Activated T-helper 17 cell treated with anti-CD3 and anti-CD28 coated beads, Interleukin-2, amount 50 U/mL, for 72 hours (primary cell): ENCODE measurements around the gene SOX12. TPM values are rescaled to one million over a fixed set of nuclear protein-coding genes. Genes with fewer than 3 reads are reported as not detected.
A peak's percentile ranks its signal among the peaks of the same experiment; 100 is the strongest.

ENCODE experiments used
- ATAC-seq: fragments of 150-1000 bp; cut with Tn5 transposase; replicated peaks from 2 replicates; pipeline ENCODE4 v1.10.0; 2021; ENCODE audit warnings: mild to moderate bottlenecking, moderate library complexity
- H3K27ac Mint-ChIP-seq: one replicate; pipeline ENCODE4 v1.8.0; 2022; ENCODE audit warnings: mixed read lengths
- H3K27me3 Mint-ChIP-seq: one replicate; pipeline ENCODE4 v1.8.0; 2022; ENCODE audit warnings: mixed read lengths
- H3K36me3 Mint-ChIP-seq: one replicate; pipeline ENCODE4 v1.8.0; 2022; ENCODE audit warnings: low read depth, mild to moderate bottlenecking, mixed read lengths
- H3K4me1 Mint-ChIP-seq: one replicate; pipeline ENCODE4 v1.8.0; 2022; ENCODE audit warnings: mixed read lengths
- H3K4me3 Mint-ChIP-seq: one replicate; pipeline ENCODE4 v1.8.0; 2022; ENCODE audit warnings: mild to moderate bottlenecking, mixed read lengths
- H3K9me3 Mint-ChIP-seq: one replicate; pipeline ENCODE4 v1.8.0; 2022; ENCODE audit warnings: mixed read lengths
- total RNA-seq, 2 donors: library from RNA; stranded (reverse); gene quantifications; one replicate each; pipeline ENCODE4 v1.2.3, GENCODE V29; 2022

Gene SOX12
- total RNA-seq, 2 donors from 2014 or later: 4.0 to 6.5 TPM

DNA sequence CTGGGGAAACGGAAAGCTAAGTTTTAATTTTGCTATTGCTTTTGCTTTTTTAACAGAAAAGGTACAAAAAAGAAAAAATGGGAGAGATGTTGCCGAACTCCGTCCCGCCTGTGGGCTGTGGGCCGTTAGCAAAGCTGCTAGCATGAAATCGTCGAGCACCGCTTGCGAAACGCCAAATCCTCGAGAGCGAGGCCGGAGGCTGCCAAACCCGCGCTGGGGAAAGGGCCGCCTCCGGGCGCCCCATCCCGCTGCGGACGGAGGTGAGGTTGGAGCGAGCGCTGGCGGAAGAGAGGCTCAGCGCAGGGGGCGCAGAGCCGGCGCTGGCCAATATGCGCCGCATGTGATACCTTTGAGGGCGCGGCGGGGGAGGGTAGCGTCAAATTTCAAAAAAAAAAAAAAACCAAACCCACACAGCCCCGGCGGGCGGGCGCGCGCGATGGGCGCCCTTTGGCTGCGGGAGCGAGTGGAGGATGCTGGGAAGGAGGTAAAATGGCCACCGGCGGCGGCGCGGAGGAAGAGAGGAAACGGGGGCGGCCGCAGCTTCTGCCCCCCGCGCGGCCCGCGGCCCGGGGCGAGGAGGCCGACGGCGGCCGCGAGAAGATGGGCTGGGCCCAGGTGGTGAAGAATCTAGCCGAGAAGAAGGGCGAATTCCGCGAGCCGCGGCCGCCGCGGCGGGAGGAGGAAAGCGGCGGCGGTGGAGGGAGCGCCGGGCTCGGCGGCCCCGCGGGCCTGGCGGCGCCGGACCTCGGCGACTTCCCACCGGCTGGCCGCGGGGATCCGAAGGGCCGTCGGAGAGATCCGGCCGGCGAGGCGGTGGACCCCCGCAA lies 28.0 kb upstream of the SOX12 start, which contains the start of gene ZCCHC3:
TSS of gene ZCCHC3 (plus strand) at position 473 of the 827 bp plus-strand sequence. CDS start at position 490, 17 bp downstream.
- H3K9me3 Mint-ChIP-seq: no peaks in the 10 kb centered on the region
- ATAC-seq: peak; percentile 82
- peak within 1 kb of the TSS; percentile 98 for H3K4me3 Mint-ChIP-seq
- H3K27me3 Mint-ChIP-seq: no peaks in the 10 kb centered on the region
- H3K36me3 Mint-ChIP-seq: peaks cover 38% of the 10 kb centered on the region
- H3K27ac Mint-ChIP-seq: peak within 1 kb of the TSS; percentile 99
- H3K4me1 Mint-ChIP-seq: peaks cover 35% of the 10 kb centered on the region

DNA sequence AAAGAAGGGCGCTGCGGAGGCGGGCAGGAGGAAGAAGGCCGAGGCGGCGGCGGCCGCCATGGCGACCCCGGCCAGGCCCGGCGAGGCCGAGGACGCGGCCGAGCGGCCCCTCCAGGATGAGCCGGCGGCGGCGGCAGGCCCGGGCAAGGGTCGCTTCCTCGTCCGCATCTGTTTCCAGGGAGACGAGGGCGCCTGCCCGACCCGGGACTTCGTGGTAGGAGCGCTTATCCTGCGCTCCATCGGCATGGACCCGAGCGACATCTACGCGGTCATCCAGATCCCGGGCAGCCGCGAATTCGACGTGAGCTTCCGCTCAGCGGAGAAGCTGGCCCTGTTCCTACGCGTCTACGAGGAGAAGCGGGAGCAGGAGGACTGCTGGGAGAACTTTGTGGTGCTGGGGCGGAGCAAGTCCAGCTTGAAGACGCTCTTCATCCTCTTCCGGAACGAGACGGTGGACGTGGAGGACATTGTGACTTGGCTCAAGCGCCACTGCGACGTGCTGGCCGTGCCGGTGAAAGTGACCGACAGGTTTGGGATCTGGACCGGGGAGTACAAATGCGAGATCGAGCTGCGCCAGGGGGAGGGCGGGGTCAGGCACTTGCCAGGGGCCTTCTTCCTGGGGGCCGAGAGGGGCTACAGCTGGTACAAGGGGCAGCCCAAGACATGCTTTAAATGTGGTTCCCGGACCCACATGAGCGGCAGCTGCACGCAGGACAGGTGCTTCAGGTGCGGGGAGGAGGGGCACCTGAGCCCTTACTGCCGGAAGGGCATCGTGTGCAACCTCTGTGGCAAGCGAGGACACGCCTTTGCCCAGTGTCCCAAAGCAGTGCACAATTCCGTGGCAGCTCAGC lies 27.2 kb upstream of the SOX12 start:
- peak; percentile 40 for ATAC-seq
- Mint-ChIP-seq H3K4me1 (peaks cover 37% of the 10 kb centered on the region), H3K27ac (peak overlapping the region; percentile 97), H3K36me3 (peaks cover 38% of the 10 kb centered on the region), H3K9me3 (no peaks in the 10 kb centered on the region), H3K27me3 (no peaks in the 10 kb centered on the region), H3K4me3 (peak overlapping the region; percentile 98)

DNA sequence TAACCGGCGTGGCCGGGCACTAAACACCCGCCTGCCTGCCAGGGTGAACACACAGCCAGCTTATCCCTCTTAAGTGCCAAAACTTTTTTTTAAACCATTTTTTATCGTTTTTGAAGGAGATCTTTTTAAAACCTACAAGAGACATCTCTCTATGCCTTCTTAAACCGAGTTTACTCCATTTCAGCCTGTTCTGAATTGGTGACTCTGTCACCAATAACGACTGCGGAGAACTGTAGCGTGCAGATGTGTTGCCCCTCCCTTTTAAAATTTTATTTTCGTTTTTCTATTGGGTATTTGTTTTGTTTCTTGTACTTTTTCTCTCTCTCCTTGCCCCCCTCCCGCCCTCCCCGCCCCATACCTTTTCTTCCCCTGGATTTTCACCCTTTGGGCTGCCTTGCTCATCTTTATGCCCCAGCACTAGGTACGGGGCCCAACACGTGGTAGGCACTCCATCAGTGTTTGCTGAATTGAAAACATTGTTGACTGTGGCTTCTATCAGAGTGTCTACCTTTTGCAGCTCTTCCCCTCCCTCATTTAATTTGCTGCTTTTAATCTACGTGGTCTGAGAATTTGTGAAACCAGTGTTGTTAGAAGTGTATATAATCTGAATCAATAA lies 26.5 kb upstream of the SOX12 start:
- peaks cover 37% of the 10 kb centered on the region for H3K4me1 Mint-ChIP-seq
- H3K9me3 Mint-ChIP-seq: no peaks in the 10 kb centered on the region
- peak overlapping the region; percentile 97 for H3K27ac Mint-ChIP-seq
- H3K36me3 Mint-ChIP-seq: peaks cover 38% of the 10 kb centered on the region
- H3K4me3 Mint-ChIP-seq: peak overlapping the region; percentile 98
- H3K27me3 Mint-ChIP-seq: no peaks in the 10 kb centered on the region
- no peak for ATAC-seq

DNA sequence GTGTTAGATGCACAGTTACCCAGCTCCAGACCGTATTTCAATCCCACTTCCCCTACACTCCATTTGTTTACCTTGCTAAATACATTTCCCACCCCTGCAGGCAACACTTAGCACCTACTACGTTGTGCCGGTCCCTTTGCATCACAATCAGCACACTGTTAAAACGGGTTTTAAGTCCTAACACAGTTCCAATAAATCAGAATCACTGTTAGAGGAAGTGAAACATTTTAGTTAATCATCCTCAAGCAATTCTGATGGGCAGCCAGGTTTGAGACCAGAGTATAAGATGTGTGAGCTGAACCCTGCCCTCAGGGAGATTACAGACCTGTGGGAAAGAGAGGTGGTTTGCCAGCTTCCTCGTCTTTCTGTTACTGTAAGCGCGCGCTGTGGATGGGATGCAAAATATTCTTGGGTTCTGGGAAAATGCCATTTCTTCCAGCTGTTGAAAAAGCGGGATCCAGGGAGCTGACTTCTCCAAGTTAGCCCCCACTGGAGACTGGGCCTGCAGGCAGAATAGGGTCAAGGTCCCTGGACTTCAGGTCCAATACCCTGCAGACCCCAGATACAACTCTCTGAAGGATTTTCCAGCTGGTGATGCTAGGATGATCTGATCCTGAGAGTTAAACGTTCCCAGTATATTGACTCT lies 24.9 kb upstream of the SOX12 start:
- no peak for ATAC-seq
- H3K9me3 Mint-ChIP-seq: no peaks in the 10 kb centered on the region
- H3K27me3 Mint-ChIP-seq: no peaks in the 10 kb centered on the region
- H3K4me3 Mint-ChIP-seq: peak overlapping the region; percentile 98
- H3K36me3 Mint-ChIP-seq: peaks cover 38% of the 10 kb centered on the region
- H3K4me1 Mint-ChIP-seq: peaks cover 37% of the 10 kb centered on the region
- peak overlapping the region; percentile 51 for H3K27ac Mint-ChIP-seq

DNA sequence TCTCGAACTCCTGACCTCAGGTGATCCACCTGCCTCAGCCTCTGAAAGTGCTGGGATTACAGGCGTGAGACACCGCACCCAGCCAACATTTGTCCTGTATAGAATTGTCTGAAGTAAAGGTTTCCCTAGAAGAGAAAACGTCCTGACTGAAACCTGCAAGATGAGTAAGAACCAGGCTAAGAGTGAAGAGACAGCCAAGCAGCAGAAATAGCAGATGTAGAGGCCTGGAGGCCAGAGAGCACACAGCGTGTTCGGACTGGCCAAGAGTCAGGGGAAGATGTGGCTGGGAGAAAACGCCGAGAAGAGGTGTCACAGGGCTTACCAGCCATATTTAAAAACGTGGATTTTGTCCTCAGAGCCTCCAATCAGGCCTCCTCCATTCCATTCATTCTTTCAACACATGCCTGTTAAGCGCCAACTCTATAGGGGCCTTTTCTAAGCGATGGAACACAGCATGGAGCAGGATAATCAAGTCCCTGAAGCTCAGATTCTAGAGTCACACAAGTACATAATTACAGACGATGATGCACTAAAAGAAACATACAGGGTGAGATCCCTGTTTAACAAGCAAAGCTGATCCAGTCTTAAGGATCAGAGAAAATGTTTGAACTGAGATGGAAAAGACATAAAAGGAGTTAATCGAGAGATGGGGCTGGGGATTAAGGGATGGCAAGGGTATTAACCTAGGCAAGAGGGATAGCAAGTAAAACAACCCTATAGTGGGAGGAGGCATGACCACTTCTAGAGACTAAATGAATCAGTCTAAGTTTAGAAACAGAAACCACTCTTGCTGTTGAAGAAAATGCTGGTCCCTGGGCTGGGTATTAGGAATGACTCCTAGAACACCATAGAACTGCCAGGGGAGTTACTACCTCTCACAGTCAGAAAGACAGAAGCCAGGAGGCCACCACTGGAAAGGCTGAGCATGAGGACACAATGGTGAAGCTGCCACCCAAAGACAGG lies 23.2 kb upstream of the SOX12 start:
- ATAC-seq: peak; percentile 74
- Mint-ChIP-seq H3K4me3 (peak overlapping the region; percentile 42), H3K27ac (peak overlapping the region; percentile 48), H3K9me3 (no peaks in the 10 kb centered on the region), H3K4me1 (peaks cover 30% of the 10 kb centered on the region), H3K27me3 (no peaks in the 10 kb centered on the region), H3K36me3 (peaks cover 31% of the 10 kb centered on the region)

DNA sequence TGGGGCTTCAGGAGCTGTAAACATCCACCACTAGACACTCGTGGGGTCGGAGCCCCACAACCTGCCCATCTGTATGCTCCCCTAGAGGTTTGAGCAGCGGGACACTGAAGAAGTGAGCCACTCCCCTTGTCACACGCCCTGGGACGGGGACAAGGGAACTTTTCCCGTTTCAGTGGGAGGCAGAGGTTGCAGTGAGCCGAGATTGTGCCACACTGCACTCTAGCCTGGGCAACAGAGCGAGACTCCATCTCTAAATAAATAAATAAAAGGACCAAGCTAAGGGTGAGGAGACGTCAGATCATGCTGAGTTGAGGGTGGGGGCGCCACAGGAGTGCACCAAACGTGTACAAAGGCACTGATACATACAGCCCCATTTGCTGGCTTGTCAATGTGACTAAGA lies 19.6 kb upstream of the SOX12 start:
- Mint-ChIP-seq H3K36me3 (no peaks in the 10 kb centered on the region), H3K27ac (no peak overlapping the region), H3K27me3 (no peaks in the 10 kb centered on the region), H3K9me3 (no peaks in the 10 kb centered on the region), H3K4me1 (peaks cover 15% of the 10 kb centered on the region), H3K4me3 (no peak overlapping the region)
- no peak for ATAC-seq

DNA sequence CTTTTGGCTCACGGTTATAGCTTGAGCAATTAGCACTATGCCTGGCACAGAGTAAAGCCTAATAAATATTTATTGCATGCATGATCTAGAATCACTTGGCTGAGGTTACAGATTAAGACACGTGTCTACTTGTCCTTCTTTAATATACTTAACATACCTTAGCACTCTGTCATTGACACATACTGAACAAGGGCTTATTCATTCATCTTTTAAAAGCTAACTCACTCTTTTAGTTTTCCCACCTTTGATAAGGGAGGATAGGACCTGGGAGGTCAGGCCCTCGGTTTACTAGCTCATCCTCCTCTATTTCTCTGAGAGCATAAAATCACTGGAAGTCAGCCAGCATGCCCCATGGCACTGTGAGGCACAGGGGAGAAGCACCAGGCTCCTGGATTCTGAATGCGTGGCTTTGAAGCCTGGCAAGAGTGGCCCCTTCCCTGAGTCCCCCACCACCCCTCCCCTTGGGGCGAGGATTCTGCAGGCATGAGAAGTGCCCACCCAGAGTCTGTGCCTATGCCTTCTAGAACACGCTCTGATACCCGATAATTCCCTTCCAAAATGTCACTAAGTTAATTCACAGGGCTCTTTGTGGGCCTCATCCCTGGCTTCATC lies 16.8 kb upstream of the SOX12 start:
- no peak for ATAC-seq
- H3K36me3 Mint-ChIP-seq: no peaks in the 10 kb centered on the region
- no peaks in the 10 kb centered on the region for H3K4me1 Mint-ChIP-seq
- no peaks in the 10 kb centered on the region for H3K27me3 Mint-ChIP-seq
- no peak overlapping the region for H3K4me3 Mint-ChIP-seq
- H3K27ac Mint-ChIP-seq: no peak overlapping the region
- no peaks in the 10 kb centered on the region for H3K9me3 Mint-ChIP-seq

DNA sequence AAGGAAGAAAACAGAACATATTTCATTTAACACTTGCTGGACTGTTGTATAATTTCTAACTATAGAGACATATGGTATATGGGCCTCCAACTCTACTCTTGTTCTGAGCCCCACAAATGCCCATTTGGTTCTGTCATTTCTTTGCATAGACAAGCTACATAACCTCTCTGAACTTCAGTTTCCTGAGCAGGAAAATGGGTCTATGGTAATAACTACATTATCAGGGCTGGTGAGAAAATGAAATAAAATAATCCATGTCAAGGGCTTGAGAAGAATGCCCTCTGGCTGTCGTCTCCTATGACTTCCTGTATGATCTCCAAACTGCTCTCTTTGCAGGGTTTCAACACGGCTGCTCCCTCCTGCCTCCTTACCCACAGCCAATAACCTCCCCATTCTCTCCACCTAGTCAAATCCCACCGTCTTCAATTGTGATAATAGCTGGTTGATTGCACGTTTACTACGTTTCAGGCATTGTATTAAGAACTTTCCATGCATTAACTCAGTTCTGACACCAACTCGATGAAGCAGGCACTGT lies 16.0 kb upstream of the SOX12 start:
- no peak for ATAC-seq
- H3K4me3 Mint-ChIP-seq: no peak overlapping the region
- H3K9me3 Mint-ChIP-seq: no peaks in the 10 kb centered on the region
- no peaks in the 10 kb centered on the region for H3K27me3 Mint-ChIP-seq
- H3K27ac Mint-ChIP-seq: no peak overlapping the region
- H3K36me3 Mint-ChIP-seq: no peaks in the 10 kb centered on the region
- H3K4me1 Mint-ChIP-seq: no peaks in the 10 kb centered on the region

DNA sequence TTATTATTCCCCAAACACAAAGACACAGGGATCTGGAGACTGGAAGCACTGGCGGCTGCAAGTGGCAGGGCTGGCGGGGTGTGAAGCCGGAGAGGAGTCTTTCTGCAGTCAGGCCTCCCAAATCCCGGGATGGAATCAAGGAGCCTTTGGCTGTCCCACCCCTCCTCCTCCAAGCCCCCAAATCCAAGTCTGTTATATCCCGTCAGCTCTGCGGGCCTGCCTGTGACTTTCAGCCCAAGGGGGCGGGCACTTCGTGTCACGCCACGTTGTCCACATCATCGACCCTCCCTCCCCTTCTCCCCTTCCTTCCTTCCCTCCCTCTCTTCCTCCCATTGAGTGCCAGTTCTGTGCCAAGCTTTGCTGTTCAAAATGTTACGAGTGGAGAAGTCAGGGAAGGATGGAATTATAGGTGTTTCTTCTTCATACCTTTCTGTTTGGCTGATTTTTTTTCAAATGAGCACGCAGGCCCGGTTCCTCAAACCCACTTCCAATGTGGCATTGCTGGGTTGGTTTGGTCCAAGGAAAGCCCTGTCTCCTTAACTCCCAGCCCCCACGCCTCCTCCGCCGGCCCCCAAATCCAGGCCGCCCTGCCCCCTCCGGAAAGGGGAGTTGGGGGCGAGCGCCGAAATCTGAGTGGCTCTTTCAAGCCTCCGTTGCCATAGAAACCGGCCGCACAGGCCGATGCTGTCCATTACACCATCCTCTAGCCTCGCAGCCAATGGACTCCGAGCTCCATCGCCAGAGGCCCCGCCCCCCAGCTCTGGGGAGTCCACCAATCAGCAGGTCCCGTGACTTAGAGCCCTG lies 15.3 kb upstream of the SOX12 start:
- no peaks in the 10 kb centered on the region for H3K9me3 Mint-ChIP-seq
- no peaks in the 10 kb centered on the region for H3K4me1 Mint-ChIP-seq
- peak overlapping the region; percentile 71 for H3K27ac Mint-ChIP-seq
- H3K4me3 Mint-ChIP-seq: peak overlapping the region; percentile 68
- ATAC-seq: peak; percentile 100
- no peaks in the 10 kb centered on the region for H3K27me3 Mint-ChIP-seq
- no peaks in the 10 kb centered on the region for H3K36me3 Mint-ChIP-seq

DNA sequence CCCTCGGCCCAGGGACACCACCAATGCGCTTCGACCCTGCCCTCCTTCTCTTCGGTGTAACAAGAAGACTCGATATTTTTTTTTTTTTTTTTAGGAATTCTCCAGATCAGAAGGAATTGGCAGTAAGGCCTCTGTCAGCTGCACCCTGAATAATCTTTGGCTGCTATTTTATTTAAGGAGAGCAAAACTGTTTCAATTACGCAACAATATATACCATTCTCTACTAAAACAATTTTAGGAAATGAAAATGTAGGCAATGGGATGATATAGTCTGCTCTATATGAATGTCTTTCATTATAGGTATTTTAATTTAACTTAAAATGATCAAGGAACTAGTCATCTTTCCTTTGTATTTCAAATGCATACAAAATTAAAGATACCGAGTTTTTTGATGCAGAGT lies 14.7 kb upstream of the SOX12 start:
- H3K4me1 Mint-ChIP-seq: no peaks in the 10 kb centered on the region
- no peaks in the 10 kb centered on the region for H3K9me3 Mint-ChIP-seq
- H3K4me3 Mint-ChIP-seq: peak overlapping the region; percentile 68
- no peak for ATAC-seq
- no peaks in the 10 kb centered on the region for H3K36me3 Mint-ChIP-seq
- H3K27ac Mint-ChIP-seq: peak overlapping the region; percentile 71
- no peaks in the 10 kb centered on the region for H3K27me3 Mint-ChIP-seq

DNA sequence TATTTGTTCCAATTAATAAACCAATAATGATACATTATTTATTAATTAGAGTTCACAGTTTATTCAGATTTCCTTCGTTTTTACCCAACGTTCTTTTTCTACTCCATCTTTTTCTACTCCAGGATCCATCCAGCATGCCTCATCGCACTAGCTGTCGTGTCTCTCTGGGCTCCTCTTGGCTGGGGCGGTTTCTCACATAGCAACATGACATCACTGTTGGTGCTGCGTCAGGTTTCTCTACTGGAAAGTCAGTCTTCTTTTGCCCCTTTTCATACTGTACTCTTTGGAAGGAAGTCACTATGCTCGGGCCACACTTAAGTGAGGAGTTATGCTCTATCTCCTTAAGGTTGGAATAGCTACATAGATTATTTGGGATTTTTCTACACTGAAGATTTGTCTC lies 13.7 kb upstream of the SOX12 start:
- peak overlapping the region; percentile 14 for H3K4me3 Mint-ChIP-seq
- H3K9me3 Mint-ChIP-seq: no peaks in the 10 kb centered on the region

DNA sequence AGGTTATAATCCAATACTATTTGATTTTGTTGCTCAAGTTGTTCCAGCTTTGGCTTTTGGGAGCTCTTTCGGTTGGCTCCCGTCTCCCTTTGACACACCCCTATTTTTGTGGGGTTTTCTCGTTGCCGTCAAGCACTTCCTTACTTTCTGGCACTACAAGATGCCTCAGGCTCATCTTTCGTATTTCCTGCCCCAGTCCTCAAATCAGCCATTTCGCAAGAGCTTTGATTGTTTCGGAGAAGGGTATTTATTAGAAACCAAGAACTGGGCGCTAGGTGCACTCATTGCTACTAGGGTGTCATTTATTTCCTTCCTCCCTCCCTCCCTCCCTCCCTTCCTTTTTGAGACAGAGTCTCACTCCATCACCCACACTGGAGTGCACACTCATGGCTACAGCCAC lies 13.3 kb upstream of the SOX12 start:
- ATAC-seq: no peak
- peak overlapping the region; percentile 14 for H3K4me3 Mint-ChIP-seq
- no peak overlapping the region for H3K27ac Mint-ChIP-seq
- no peaks in the 10 kb centered on the region for H3K27me3 Mint-ChIP-seq
- H3K9me3 Mint-ChIP-seq: no peaks in the 10 kb centered on the region
- H3K4me1 Mint-ChIP-seq: no peaks in the 10 kb centered on the region
- no peaks in the 10 kb centered on the region for H3K36me3 Mint-ChIP-seq

More for the DNA sequence above, 13.7 kb upstream of the SOX12 start:
- no peaks in the 10 kb centered on the region for H3K36me3 Mint-ChIP-seq
- ATAC-seq: no peak
- no peaks in the 10 kb centered on the region for H3K27me3 Mint-ChIP-seq
- no peak overlapping the region for H3K27ac Mint-ChIP-seq
- no peaks in the 10 kb centered on the region for H3K4me1 Mint-ChIP-seq
